ENCODE results near the gene KCNK18.

Gene KCNK18

GRCh38 chr10:117197189-117197588 is at the start of gene KCNK18:
KCNK18 (plus strand) TSS chr10:117197489; CDS start chr10:117197489, 0 bp downstream.
- DNase-seq: no peak

GRCh38 chr10:117148284-117148683 is 49.0 kb upstream of the KCNK18 start:
- no peak for DNase-seq

- no peak for DNase-seq
Observed at GRCh38 chr10:117152668-117153067, 44.6 kb upstream of the KCNK18 start.

DNA sequence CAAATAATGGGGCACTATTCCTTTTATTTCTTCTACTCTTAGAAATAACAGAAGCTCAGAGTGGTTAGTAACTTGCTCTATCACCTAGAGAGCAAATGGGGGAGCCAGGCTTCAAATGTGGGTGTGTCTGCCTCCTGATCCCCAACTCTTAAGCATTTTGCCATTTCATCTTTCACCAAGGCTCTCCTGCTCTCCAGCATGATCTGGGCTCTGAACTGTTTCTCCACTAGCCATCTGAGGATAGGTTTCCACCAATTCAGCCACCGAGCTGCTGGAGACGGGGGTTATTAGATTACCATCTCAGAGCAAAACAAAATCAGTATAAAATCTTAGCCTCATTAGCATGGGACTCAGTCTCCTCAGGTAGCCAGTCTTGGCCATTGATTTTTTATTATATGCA is 39.0 kb upstream of the KCNK18 start:
- DNase-seq: no peak

DNA sequence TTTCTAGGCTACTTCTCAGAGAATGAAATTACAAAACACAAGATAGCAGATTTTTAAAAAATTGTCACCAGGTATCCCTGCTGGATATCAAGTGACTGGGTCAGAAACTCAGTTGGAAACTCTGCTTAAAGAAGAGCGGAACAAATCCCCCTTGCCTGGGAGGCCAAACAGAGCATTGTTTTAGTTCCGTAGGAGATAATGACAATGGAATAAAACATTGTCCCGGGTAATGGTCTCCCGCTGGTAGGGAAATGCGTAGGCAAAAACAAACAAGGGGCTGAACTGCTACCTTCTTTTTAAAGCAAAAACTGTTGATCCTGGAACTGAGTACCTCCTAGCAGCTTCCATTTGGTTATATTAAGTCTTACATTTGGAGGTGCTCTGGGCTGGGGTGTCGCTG is 37.9 kb upstream of the KCNK18 start:
- DNase-seq: no peak

- no peak for DNase-seq
Observed at GRCh38 chr10:117160567-117160966, 36.7 kb upstream of the KCNK18 start.

DNA sequence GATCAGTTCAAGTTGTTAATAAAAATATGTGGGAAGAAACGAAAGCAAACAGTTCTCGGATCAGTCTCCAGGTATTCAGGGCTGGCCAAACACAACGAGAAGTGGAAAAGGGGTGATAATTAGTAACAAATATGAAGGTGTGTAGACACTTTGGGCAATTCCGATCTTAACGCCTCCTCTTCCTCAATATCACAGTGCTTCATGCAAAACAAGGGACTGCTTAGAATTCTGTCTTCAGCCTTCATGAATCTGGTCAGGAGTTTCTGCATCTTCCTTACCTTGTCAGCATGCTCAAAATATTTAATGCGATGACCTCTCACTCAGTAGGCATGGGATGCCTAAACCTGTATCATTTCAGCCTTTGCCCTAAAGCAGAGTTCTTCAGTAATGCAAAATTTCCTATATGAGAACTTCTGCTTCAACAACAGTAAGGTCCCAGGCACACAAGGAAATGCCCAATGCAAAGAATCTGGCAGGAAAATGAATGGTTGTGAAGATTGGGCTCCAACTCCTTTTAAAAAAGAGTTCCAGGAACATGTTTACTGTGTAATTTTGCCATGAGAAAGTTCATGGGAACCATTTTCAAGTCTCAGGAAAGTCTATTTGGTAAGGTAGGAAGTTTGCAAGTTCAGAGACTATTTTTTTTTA is 35.8 kb upstream of the KCNK18 start:
- no peak for DNase-seq

DNA sequence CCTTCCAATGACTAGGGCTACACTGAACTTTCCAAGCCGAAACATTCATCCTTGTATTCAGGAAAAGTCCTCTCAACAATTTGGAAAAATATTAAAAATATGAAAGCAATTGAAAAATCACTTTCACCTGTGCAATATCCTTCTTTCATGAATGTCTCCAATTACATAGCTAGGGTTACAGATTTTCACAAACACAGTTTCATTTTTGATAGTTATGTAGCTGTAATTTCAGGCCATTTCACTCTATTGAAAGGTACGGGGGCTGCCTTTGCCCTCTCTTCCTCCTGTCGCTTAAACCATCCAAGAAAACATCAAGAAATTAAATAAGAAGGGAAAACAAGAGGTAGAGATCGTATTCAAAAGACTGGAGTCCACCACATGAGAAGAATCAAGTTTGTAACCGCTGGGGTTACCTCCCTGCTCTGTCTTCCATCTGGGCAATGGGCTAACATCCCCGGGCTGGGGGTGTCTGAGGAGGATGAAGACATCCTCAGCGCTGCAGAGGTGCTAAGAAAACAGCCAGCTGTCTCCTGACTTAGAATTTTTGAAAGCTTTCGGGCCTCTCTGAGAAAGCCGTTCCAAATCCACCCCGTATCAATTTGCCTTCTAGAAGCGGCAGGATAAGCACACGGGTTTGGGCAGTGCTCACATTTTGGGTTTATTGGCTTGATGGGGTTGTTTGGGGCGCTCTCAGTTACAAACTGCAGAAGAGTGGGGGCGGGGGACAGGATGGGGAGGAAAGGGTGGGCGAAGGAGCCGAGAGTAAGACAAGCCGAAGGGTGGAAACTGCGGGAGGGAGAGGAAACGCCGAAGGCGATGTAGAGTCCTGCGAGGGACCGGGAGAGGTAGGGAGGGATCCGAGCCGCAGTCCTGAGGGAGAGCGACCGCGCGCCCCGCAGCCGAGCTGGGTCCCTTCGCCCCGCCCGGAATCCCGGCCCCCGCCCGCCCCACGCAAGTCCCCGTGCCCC is 34.9 kb upstream of the KCNK18 start:
- no peak for DNase-seq

GRCh38 chr10:117163061-117163953 is 34.0 kb upstream of the KCNK18 start:
- DNase-seq: no peak

DNA sequence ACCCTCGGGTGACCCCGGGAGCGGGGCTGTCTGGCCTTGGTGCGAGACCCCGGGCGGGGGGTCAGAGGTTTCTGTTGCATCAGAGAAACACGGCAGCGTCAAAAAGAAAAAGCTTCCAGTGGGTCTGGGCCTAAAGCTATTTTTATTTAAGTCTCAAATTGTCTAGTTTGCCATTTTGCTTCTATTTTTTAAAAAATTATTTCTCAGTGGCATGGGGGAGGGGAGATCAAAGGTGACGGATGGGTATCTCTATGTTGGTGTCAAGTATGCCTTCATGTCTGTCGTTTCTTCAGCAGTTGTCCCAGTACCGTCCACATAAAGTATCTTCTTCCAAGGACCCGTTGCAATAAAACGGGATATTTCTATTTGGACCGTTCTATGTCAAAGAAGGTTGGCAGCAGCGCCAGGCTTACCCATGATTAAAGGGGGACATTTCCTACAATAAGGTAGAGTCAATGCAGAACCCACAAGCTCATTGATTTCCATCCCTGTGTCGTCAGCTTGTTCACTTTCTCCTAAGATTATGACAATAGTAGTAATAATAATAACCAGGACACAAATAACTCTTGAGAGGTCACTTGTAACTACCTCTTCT is 33.2 kb upstream of the KCNK18 start:
- DNase-seq: no peak

GRCh38 chr10:117164592-117165537 is 32.4 kb upstream of the KCNK18 start:
- DNase-seq: no peak

DNA sequence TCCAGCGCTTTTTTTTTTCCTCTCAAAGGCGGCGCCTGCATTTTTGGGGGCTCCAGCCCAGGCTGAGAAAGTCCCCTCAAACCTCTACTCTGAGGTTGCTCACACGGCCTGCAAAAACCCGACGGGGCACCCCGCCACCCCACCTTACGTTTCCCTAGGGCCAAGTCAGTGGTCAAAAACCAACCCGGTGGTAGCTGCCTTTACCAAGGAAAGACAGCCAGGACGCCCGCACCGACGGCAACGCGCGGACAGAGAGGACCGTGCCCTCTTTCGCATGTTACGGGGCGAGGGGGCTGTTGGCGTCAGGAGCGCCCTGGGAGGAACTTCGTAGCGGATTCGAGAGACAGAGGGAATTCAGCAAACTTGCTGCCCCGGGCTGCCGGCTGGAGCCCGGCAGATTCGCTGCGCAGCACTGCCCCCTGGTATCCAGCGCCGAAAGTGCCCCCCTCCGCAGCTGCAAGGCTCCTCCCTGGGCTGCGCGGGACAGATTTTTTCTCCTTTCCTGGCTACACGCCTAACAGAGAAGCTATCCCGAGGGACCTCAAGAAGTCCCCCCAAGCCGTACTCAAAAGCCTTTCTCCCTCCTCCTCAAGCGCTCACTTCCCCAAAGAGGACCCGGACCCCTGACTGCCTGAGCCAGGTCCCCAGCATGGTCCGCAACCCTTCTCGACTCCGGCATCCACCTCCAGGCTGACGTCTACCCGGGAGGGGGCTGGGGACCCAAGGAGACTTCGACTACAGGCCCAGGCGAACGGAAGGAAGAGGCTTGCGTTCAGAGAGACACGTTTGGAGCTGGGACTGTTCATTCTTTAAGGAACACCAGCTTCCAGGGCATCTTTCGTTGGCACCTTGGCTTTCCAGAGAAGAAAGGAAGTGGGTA is 31.5 kb upstream of the KCNK18 start:
- no peak for DNase-seq

DNA sequence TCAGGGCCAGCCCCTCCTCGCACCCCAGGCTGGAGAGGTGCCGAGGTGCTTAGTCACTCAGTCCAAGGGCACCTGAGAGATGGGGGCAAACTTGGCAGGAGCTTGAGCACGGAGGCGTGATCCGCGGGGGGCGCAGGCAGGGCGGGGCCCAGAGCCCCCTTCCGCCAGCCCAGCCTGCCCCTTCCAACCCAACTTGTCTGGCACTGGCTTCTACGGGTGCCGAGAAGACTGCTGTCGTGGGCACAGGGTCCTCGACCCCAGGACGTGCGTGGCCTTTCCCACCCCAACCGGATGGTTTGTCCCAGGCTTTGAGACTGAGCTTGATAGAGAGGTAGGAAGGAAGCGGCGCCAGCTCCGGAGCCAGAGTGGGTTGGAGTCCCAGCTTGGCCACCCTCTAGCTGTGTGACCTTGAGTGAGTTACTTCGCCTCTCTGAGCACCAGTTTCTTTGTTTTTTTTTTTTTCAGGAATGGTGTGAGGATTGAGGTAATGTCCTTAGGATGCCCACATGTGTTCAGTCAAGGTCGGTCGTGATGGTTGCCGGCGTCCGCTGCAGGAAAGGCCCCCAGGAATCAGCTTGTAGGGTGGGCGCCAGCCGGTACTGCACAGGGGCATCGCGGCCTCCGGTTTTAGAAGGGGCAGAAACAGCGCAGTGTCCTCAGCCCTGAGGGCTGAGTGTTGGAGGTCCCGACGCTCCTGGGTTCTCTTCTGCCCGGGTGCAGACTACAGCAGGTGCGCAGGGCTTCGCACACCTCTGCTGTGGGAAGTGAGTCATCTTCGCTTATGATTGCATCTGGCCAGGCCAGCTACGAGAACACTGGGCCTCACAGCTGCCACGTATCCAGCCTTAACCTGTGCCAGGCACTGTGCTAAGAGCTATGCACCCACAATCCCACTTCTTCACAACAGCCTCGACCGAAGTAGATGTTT is 30.6 kb upstream of the KCNK18 start:
- no peak for DNase-seq

DNA sequence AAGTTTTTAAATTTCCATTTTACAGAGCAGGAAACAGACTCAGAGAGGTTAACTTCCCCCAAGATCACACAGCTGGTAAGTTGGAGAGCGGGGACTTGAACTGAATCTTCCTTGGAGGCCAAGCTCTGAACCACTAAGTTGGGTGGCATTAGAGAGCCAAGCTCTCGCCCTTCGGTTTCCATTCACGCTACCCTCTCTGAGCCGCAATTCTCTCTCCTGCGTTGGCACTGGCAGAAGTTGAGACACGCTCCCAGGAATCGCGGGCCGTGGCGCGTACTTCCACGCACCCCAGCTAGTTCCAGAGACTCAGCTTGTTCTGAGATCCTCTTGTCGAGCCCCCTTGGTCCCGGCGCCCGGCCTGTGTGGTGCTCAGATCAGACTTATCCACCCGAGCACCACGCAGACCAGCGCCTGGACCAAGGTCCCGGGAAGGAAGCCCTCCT is 29.9 kb upstream of the KCNK18 start:
- DNase-seq: no peak

GRCh38 chr10:117167789-117168674 is 29.3 kb upstream of the KCNK18 start:
- peak; percentile 22 for DNase-seq

DNA sequence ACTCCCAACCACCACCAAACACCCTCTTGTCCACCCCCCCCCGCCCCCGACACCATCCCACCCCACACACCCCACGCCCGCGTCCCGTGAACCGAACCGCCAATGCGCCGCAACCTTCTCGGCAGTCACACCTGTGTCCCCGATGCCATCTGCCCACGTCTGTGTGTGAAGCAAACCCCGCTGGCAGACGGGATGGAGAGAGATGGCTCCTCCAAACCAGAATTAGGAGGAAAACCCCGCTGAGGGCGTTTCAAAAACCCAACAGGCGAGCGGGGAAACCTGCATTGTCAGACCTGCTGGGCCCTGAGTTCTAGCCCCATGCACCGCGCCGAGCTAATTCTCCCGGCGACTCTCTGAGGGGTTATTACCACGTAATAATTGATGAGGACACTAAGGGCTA is 28.6 kb upstream of the KCNK18 start:
- DNase-seq: no peak

- DNase-seq: no peak
Observed at GRCh38 chr10:117169480-117169879, 27.8 kb upstream of the KCNK18 start.

GRCh38 chr10:117170244-117170643 is 27.0 kb upstream of the KCNK18 start:
- DNase-seq: no peak

Measured in GOT3 (cell line).